Stimulated activated CD4-positive, alpha-beta T cell treated with anti-CD3 and anti-CD28 coated beads, Interleukin-12 subunit alpha, Interleukin-12 subunit beta, amount 100 ng/mL, for 24 hours (primary cell): ENCODE measurements around the gene USP17L20.
"Not testable (repeated sequence)": the region's sequence is repeated elsewhere in the genome, so short reads cannot be mapped to it uniquely, and the experiment has no call there.

Experiments
- DNase-seq, 2 experiments: peaks; one replicate each; pipeline ENCODE4 v3.0.0-alpha.2; 2020; ENCODE audit warnings: low read depth in 2 of 2

USP17L20 gene, protein sequence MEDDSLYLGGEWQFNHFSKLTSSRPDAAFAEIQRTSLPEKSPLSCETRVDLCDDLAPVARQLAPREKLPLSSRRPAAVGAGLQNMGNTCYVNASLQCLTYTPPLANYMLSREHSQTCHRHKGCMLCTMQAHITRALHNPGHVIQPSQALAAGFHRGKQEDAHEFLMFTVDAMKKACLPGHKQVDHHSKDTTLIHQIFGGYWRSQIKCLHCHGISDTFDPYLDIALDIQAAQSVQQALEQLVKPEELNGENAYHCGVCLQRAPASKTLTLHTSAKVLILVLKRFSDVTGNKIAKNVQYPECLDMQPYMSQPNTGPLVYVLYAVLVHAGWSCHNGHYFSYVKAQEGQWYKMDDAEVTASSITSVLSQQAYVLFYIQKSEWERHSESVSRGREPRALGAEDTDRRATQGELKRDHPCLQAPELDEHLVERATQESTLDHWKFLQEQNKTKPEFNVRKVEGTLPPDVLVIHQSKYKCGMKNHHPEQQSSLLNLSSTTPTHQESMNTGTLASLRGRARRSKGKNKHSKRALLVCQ

DNA sequence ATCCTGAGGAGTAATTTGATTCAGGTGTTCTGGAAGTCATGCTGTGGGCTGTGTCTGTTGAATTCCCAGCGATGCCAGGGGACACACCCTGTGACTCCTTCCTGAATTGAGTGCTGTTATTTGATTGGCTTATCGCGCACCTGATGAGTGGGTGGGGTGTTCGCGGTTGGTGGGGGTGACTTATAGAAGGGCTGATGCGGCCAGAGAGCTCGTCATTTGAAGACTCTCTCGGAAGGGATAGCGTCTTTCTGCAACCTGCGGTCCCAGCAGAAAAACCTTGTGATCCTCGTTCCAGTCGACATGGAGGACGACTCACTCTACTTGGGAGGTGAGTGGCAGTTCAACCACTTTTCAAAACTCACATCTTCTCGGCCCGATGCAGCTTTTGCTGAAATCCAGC lies at the start of gene USP17L20:
Gene USP17L20 (plus strand): TSS at position 301 of the 400 bp plus-strand sequence. CDS start 0 bp downstream, at position 301.
- DNase-seq = not testable (repeated sequence)

DNA sequence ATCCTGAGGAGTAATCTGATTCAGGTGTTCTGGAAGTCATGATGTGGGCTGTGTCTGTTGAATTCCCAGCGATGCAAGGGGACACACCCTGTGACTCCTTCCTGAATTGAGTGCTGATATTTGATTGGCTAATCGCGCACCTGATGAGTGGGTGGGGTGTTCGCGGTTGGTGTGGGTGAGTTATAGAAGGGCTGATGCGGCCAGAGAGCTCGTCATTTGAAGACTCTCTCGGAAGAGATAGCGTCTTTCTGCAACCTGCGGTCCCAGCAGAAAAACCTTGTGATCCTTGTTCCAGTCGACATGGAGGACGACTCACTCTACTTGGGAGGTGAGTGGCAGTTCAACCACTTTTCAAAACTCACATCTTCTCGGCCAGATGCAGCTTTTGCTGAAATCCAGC lies 47.6 kb upstream of the USP17L20 start, which contains the start of gene USP17L10:
Gene USP17L10 (plus strand): TSS at position 301 of the 400 bp plus-strand sequence. CDS start 0 bp downstream, at position 301.
- not testable (repeated sequence) for DNase-seq

DNA sequence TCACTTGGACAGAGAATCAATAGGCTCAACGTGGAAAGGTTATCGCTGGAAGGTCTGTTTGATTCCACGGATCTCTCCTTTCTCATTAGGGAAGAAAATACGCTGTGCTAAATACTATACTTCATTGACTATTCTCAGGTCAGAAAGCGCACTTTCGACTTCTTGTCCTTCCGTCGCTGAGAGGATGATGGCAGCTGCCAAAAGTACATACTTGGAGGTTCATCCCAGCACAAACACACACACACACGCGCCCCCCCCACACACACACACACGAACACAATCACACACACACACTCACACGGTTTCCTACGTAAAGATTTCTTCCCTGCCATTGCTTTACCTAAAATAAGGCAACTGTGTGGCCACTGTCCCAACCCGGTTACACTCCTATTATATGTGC lies 43.2 kb upstream of the USP17L20 start:
- not testable (repeated sequence) for DNase-seq

DNA sequence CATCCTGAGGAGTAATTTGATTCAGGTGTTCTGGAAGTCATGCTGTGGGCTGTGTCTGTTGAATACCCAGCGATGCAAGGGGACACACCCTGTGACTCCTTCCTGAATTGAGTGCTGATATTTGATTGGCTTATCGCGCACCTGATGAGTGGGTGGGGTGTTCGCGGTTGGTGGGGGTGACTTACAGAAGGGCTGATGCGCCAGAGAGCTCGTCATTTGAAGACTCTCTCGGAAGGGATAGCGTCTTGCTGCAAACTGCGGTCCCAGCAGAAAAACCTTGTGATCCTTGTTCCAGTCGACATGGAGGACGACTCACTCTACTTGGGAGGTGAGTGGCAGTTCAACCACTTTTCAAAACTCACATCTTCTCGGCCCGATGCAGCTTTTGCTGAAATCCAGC lies 42.8 kb upstream of the USP17L20 start, which contains the start of gene USP17L11:
Gene USP17L11 (plus strand): TSS at position 301 of the 400 bp plus-strand sequence. CDS start 0 bp downstream, at position 301.
- DNase-seq = not testable (repeated sequence)

DNA sequence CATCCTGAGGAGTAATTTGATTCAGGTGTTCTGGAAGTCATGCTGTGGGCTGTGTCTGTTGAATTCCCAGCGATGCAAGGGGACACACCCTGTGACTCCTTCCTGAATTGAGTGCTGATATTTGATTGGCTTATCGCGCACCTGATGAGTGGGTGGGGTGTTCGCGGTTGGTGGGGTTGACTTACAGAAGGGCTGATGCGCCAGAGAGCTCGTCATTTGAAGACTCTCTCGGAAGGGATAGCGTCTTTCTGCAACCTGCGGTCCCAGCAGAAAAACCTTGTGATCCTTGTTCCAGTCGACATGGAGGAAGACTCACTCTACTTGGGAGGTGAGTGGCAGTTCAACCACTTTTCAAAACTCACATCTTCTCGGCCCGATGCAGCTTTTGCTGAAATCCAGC lies 38.1 kb upstream of the USP17L20 start, which contains the start of gene USP17L12:
Gene USP17L12 (plus strand): TSS at position 301 of the 400 bp plus-strand sequence. CDS start 0 bp downstream, at position 301.
- DNase-seq = not testable (repeated sequence)

DNA sequence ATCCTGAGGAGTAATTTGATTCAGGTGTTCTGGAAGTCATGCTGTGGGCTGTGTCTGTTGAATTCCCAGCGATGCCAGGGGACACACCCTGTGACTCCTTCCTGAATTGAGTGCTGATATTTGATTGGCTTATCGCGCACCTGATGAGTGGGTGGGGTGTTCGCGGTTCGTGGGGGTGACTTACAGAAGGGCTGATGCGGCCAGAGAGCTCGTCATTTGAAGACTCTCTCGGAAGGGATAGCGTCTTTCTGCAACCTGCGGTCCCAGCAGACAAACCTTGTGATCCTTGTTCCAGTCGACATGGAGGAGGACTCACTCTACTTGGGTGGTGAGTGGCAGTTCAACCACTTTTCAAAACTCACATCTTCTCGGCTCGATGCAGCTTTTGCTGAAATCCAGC lies 33.3 kb upstream of the USP17L20 start, which contains the start of gene USP17L13:
Gene USP17L13 (plus strand): TSS at position 301 of the 400 bp plus-strand sequence. CDS start 0 bp downstream, at position 301.
- DNase-seq = not testable (repeated sequence)

DNA sequence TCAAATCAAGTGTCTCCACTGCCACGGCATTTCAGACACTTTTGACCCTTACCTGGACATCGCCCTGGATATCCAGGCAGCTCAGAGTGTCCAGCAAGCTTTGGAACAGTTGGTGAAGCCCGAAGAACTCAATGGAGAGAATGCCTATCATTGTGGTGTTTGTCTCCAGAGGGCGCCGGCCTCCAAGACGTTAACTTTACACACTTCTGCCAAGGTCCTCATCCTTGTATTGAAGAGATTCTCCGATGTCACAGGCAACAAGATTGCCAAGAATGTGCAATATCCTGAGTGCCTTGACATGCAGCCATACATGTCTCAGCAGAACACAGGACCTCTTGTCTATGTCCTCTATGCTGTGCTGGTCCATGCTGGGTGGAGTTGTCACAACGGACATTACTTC lies 27.7 kb upstream of the USP17L20 start:
- DNase-seq = not testable (repeated sequence)

DNA sequence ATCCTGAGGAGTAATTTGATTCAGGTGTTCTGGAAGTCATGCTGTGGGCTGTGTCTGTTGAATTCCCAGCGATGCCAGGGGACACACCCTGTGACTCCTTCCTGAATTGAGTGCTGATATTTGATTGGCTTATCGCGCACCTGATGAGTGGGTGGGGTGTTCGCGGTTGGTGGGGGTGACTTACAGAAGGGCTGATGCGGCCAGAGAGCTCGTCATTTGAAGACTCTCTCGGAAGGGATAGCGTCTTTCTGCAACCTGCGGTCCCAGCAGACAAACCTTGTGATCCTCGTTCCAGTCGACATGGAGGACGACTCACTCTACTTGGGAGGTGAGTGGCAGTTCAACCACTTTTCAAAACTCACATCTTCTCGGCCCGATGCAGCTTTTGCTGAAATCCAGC lies 23.8 kb upstream of the USP17L20 start, which contains the start of gene USP17L15:
Gene USP17L15 (plus strand): TSS at position 301 of the 400 bp plus-strand sequence. CDS start 0 bp downstream, at position 301.
- not testable (repeated sequence) for DNase-seq

DNA sequence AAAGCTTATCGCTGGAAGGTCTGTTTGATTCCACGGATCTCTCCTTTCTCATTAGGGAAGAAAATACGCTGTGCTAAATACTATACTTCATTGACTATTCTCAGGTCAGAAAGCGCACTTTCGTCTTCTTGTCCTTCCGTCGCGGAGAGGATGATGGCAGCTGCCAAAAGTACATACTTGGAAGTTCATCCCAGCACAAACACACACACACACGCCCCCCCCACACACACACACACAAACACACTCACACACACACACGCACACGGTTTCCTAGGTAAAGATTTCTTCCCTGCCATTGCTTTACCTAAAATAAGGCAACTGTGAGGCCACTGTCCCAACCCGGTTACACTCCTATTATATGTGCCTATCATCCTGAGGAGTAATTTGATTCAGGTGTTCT lies 19.5 kb upstream of the USP17L20 start:
- DNase-seq = not testable (repeated sequence)

DNA sequence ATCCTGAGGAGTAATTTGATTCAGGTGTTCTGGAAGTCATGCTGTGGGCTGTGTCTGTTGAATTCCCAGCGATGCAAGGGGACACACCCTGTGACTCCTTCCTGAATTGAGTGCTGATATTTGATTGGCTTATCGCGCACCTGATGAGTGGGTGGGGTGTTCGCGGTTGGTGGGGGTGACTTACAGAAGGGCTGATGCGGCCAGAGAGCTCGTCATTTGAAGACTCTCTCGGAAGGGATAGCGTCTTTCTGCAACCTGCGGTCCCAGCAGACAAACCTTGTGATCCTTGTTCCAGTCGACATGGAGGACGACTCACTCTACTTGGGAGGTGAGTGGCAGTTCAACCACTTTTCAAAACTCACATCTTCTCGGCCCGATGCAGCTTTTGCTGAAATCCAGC lies 14.3 kb upstream of the USP17L20 start, which contains the start of gene USP17L17:
Gene USP17L17 (plus strand): TSS at position 301 of the 400 bp plus-strand sequence. CDS start 0 bp downstream, at position 301.
- not testable (repeated sequence) for DNase-seq

DNA sequence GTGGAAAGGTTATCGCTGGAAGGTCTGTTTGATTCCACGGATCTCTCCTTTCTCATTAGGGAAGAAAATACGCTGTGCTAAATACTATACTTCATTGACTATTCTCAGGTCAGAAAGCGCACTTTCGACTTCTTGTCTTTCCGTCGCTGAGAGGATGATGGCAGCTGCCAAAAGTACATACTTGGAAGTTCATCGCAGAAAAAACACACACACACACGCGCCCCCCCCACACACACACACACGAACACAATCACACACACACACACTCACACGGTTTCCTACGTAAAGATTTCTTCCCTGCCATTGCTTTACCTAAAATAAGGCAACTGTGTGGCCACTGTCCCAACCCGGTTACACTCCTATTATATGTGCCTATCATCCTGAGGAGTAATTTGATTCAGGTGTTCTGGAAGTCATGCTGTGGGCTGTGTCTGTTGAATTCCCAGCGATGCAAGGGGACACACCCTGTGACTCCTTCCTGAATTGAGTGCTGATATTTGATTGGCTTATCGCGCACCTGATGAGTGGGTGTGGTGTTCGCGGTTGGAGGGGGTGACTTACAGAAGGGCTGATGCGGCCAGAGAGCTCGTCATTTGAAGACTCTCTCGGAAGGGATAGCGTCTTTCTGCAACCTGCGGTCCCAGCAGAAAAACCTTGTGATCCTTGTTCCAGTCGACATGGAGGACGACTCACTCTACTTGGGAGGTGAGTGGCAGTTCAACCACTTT lies 9.8 kb upstream of the USP17L20 start, which contains the start of gene USP17L18:
Gene USP17L18 (plus strand): TSS at position 678 of the 728 bp plus-strand sequence. CDS start 0 bp downstream, at position 678.
- peak in 1 of 2 experiments; percentile 0 for DNase-seq

DNA sequence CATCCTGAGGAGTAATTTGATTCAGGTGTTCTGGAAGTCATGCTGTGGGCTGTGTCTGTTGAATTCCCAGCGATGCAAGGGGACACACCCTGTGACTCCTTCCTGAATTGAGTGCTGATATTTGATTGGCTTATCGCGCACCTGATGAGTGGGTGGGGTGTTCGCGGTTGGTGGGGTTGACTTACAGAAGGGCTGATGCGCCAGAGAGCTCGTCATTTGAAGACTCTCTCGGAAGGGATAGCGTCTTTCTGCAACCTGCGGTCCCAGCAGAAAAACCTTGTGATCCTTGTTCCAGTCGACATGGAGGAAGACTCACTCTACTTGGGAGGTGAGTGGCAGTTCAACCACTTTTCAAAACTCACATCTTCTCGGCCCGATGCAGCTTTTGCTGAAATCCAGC lies 4.8 kb upstream of the USP17L20 start, which contains the start of gene USP17L19:
Gene USP17L19 (plus strand): TSS at position 301 of the 400 bp plus-strand sequence. CDS start 0 bp downstream, at position 301.
- DNase-seq = not testable (repeated sequence)

DNA sequence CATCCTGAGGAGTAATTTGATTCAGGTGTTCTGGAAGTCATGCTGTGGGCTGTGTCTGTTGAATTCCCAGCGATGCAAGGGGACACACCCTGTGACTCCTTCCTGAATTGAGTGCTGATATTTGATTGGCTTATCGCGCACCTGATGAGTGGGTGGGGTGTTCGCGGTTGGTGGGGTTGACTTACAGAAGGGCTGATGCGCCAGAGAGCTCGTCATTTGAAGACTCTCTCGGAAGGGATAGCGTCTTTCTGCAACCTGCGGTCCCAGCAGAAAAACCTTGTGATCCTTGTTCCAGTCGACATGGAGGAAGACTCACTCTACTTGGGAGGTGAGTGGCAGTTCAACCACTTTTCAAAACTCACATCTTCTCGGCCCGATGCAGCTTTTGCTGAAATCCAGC lies 4.6 kb downstream of the USP17L20 start, which contains the start of gene USP17L21:
Gene USP17L21 (plus strand): TSS at position 301 of the 400 bp plus-strand sequence. CDS start 0 bp downstream, at position 301.
- not testable (repeated sequence) for DNase-seq

DNA sequence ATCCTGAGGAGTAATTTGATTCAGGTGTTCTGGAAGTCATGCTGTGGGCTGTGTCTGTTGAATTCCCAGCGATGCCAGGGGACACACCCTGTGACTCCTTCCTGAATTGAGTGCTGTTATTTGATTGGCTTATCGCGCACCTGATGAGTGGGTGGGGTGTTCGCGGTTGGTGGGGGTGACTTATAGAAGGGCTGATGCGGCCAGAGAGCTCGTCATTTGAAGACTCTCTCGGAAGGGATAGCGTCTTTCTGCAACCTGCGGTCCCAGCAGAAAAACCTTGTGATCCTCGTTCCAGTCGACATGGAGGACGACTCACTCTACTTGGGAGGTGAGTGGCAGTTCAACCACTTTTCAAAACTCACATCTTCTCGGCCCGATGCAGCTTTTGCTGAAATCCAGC lies 9.4 kb downstream of the USP17L20 start, which contains the start of gene USP17L22:
Gene USP17L22 (plus strand): TSS at position 301 of the 400 bp plus-strand sequence. CDS start 0 bp downstream, at position 301.
- not testable (repeated sequence) for DNase-seq

DNA sequence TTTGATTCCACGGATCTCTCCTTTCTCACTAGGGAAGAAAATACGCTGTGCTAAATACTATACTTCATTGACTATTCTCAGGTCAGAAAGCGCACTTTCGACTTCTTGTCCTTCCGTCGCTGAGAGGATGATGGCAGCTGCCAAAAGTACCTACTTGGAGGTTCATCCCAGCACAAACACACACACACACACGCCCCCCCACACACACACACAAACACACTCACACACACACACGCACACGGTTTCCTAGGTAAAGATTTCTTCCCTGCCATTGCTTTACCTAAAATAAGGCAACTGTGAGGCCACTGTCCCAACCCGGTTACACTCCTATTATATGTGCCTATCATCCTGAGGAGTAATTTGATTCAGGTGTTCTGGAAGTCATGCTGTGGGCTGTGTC lies 13.8 kb downstream of the USP17L20 start:
- peak in 1 of 2 experiments; percentile 4 for DNase-seq
